ENCODE data around the gene PCSK7.

DNA sequence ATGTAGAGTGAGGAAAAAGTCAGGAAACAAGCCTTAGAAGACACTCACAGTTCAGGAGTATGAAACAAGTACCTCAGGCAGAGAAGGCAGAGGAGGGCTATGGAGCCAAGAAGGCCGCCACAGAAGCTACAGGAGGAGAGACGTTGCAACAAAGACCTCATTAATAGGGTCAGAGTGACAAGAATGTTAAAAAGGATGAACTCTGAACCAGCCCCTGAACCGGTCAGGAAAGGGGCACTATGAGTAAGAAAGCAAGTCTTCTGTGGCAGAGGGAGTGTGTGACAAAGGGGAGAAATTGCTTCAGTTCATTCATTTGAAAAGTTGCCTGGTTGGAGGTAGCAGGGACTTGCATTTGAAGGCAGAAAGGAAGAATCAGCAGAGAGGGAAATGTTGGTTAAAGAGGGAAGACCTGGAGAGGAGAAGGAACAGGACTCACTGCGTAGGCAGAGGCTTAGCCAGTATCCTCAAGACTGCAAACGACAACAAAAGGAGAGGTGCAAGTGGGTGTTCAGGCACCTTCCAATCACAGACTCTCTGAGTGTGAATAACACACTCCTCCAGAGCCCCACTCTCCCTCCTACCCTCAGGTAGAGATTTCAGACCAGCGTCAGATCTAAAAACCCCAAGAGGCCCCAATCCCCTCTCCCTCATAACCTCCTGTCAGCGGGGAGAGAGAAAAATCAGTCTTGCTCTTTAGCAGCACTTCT lies 17.3 kb downstream of the PCSK7 start:
- TF ChIP-seq, protein P1, sequence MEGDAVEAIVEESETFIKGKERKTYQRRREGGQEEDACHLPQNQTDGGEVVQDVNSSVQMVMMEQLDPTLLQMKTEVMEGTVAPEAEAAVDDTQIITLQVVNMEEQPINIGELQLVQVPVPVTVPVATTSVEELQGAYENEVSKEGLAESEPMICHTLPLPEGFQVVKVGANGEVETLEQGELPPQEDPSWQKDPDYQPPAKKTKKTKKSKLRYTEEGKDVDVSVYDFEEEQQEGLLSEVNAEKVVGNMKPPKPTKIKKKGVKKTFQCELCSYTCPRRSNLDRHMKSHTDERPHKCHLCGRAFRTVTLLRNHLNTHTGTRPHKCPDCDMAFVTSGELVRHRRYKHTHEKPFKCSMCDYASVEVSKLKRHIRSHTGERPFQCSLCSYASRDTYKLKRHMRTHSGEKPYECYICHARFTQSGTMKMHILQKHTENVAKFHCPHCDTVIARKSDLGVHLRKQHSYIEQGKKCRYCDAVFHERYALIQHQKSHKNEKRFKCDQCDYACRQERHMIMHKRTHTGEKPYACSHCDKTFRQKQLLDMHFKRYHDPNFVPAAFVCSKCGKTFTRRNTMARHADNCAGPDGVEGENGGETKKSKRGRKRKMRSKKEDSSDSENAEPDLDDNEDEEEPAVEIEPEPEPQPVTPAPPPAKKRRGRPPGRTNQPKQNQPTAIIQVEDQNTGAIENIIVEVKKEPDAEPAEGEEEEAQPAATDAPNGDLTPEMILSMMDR (IDR thresholded peaks at IDR 0.05) = no peak
- TF ChIP-seq POLR2AphosphoS5 (IDR thresholded peaks at IDR 0.05) (no peak), POLR2A (IDR thresholded peaks at IDR 0.05) (no peak)

All from prostate gland (tissue), 2 donors.